ENCODE data around the gene ZHX3.

DNA sequence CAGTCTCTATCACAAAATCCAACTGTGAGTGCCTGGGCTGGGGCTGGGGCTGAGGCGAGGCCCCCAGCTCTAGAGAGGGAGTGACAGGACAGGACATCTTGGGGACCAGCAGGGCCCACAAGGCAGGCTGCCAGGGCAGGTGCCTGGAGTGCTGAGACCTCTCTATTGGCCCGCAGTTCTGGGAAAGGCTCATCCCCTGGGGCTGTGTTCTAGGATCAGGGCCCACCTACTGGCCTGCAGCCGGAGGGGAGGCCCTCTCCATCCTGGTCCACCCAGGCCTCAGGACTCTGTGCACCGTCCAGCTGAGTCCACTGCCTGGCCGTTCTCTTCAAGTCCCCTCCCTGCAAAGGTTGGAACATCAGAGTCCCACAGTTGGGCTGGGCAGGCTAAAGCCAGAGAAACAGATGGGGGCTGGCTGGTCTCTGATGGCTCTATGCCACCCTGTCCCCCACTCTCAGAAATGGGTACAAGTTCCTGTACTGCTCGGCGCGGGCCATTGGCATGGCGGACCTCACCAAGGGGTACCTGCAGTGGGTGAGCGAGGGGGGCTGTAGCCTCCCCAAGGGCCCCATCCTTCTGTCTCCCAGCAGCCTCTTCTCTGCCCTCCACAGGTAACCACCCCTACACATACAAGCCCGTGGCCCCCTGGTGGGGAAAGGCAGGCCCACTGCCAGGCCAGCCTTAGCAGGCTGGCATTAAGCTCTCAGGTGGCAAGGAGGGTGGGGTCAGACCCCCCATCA, 40.1 kb upstream of the ZHX3 start:
- TF ChIP-seq, protein P1, sequence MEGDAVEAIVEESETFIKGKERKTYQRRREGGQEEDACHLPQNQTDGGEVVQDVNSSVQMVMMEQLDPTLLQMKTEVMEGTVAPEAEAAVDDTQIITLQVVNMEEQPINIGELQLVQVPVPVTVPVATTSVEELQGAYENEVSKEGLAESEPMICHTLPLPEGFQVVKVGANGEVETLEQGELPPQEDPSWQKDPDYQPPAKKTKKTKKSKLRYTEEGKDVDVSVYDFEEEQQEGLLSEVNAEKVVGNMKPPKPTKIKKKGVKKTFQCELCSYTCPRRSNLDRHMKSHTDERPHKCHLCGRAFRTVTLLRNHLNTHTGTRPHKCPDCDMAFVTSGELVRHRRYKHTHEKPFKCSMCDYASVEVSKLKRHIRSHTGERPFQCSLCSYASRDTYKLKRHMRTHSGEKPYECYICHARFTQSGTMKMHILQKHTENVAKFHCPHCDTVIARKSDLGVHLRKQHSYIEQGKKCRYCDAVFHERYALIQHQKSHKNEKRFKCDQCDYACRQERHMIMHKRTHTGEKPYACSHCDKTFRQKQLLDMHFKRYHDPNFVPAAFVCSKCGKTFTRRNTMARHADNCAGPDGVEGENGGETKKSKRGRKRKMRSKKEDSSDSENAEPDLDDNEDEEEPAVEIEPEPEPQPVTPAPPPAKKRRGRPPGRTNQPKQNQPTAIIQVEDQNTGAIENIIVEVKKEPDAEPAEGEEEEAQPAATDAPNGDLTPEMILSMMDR (IDR thresholded peaks at IDR 0.05), result no peak
- no peak for TF ChIP-seq POLR2A (IDR thresholded peaks at IDR 0.05)

Data from heart left ventricle (tissue), 13 donors.